Measurements from ENCODE around the gene TLE4. TPM values are rescaled to one million over a fixed set of nuclear protein-coding genes. Genes with fewer than 3 reads are reported as not detected.

TLE4 gene
- total and polyA plus RNA-seq, 2 of the 13 experiments (the other 11 are each of a cell fraction or from before 2014, with no cell fraction given) = 2.0 to 2.3 TPM

DNA sequence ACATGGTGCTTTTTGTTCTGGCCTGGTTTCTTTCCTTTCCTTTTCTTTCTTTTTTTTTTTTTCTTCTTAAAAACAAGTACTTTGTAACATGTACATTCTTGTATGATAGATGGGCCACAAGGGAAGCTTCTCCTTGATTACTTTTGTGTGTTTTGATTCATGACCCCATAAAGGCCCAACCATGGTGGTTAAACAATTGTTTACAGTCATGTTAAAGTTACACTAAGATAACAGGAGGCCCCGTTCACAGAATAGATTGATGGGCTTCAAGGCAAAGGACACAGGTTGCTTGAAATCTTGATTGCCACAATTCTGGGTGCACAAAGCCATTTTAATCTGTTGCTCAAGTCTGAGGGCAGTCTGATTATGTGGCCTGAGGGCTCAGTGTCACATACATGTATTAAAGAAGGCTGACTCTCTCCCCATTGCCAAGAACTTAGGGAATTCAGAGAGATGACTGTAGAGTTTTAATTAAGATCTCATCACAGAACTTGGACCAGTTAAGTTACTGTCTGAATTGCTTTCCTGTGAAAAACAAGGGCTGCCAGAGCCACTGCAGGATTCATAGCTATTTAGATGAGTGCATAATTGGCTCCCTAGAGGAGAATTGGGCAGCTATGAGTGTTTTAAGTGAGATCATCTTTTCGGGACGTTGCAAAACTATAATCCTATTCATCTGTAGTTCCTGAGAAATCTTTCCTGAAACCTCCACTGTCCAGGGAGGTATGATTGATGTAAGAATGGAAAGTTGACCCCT, 163.4 kb downstream of the TLE4 start:
- no peak for FAIRE-seq
- in situ Hi-C loops (cut with HindIII; ENCODE audit: extremely low pct_ligation_motif_present, low pct_unique_long_range_greater_than_20kb) (no loop called here), intact Hi-C loops (cut with micrococcal nuclease; ENCODE audit: unreplicated experiment) (no loop called here)
- ChIA-PET POLR2A (no interaction called here), CTCF (ENCODE audit: low intra/inter-chr PET ratio, low total read pairs) (no interaction called here)
- Histone ChIP-seq H3K4me1 (ENCODE audit: insufficient read depth, low read length) (no peaks in the 10 kb centered on the region), H3K27ac (ENCODE audit: extremely low read length, insufficient read depth, low read length) (no peak overlapping the region), H2AFZ (ENCODE audit: low read length) (no peak overlapping the region), H3K36me3 (replicated peaks in 1 of 2; ENCODE audit: control insufficient read depth in 1 of 2, insufficient read depth in 2 of 2, low read length in 2 of 2) (no peaks in the 10 kb centered on the region), H3K27me3 (ENCODE audit: control insufficient read depth in 1 of 2, insufficient read depth in 2 of 2, low read length in 2 of 2) (0 out of 5 replicates have a peak, but pooled peaks cover 0 to 1% of the 10 kb centered on the region in 2 experiments), H3K79me2 (ENCODE audit: insufficient read depth, low read length) (no peaks in the 10 kb centered on the region), H3K9ac (ENCODE audit: insufficient read depth, low read depth, low read length) (no peak overlapping the region), H3K9me3 (ENCODE audit: low read length) (peaks cover 28% of the 10 kb centered on the region), H3K4me2 (ENCODE audit: low read depth, low read length) (no peak overlapping the region), H3K4me3 (replicated peaks in 1 of 3; ENCODE audit: insufficient read depth in 1 of 3, low read depth in 2 of 3, low read length in 3 of 3) (no peak overlapping the region), H4K20me1 (ENCODE audit: insufficient read depth, low read length) (no peaks in the 10 kb centered on the region)
- ATAC-seq = no peak
- WGBS (ENCODE audit: low lambda C conversion rate) = 0% methylated on average over 3 of the region's 3 CpGs
- DNase-seq (ENCODE audit: low spot score) = no peak
- TF ChIP-seq HMG20A (CRISPR knock-in tag; IDR thresholded peaks at IDR 0.05; ENCODE audit: borderline replicate concordance) (no peak), CHD4 (IDR thresholded peaks at IDR 0.05; ENCODE audit: borderline replicate concordance, low read length) (no peak), PCBP2 (optimal IDR thresholded peaks at IDR 0.05; ENCODE audit: low read depth, low read length, poor library complexity, severe bottlenecking) (no peak), ASH2L (IDR thresholded peaks at IDR 0.05; ENCODE audit: insufficient read length, low read depth, low read length) (no peak)
- TF ChIP-seq, protein P1, sequence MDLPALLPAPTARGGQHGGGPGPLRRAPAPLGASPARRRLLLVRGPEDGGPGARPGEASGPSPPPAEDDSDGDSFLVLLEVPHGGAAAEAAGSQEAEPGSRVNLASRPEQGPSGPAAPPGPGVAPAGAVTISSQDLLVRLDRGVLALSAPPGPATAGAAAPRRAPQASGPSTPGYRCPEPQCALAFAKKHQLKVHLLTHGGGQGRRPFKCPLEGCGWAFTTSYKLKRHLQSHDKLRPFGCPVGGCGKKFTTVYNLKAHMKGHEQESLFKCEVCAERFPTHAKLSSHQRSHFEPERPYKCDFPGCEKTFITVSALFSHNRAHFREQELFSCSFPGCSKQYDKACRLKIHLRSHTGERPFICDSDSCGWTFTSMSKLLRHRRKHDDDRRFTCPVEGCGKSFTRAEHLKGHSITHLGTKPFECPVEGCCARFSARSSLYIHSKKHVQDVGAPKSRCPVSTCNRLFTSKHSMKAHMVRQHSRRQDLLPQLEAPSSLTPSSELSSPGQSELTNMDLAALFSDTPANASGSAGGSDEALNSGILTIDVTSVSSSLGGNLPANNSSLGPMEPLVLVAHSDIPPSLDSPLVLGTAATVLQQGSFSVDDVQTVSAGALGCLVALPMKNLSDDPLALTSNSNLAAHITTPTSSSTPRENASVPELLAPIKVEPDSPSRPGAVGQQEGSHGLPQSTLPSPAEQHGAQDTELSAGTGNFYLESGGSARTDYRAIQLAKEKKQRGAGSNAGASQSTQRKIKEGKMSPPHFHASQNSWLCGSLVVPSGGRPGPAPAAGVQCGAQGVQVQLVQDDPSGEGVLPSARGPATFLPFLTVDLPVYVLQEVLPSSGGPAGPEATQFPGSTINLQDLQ (CRISPR knock-in tag; IDR thresholded peaks at IDR 0.05) = no peak
- TF ChIP-seq, protein P2, sequence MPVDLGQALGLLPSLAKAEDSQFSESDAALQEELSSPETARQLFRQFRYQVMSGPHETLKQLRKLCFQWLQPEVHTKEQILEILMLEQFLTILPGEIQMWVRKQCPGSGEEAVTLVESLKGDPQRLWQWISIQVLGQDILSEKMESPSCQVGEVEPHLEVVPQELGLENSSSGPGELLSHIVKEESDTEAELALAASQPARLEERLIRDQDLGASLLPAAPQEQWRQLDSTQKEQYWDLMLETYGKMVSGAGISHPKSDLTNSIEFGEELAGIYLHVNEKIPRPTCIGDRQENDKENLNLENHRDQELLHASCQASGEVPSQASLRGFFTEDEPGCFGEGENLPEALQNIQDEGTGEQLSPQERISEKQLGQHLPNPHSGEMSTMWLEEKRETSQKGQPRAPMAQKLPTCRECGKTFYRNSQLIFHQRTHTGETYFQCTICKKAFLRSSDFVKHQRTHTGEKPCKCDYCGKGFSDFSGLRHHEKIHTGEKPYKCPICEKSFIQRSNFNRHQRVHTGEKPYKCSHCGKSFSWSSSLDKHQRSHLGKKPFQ (CRISPR knock-in tag; IDR thresholded peaks at IDR 0.05; ENCODE audit: insufficient replicate concordance) = no peak
- no TSS peak for BruUV-seq (replicated peaks)

Measured in HepG2 (cell line).